Adrenal gland (tissue), 5 donors: ENCODE data around the gene MYO18B.

ENCODE experiments used
- POLR2A ChIP-seq, 2 donors: fragments of 450-650 bp; IDR thresholded peaks; one replicate each; pipeline ENCODE4 v1.6.1; 2017; ENCODE audit warnings: antibody characterized with exemption in 2 of 2, mild to moderate bottlenecking in 2 of 2, moderate library complexity in 1 of 2
- TF ChIP-seq, protein P1 (sequence below), 6 experiments: fragments of 450-650 bp in 4 of 6; fragments of 200-600 bp in 2 of 6; sonication (generic) in 1 of 6; IDR thresholded peaks; 1 replicate in 5 of 6; 2 replicates in 1 of 6; pipeline versions ENCODE4 v1.5.1 to v1.8.0; 2016 to 2021; ENCODE audit warnings: antibody characterized with exemption in 6 of 6, mild to moderate bottlenecking in 2 of 6, moderate library complexity in 1 of 6
- donor health status: DM: no; HTN: no; CAD: no.

DNA sequence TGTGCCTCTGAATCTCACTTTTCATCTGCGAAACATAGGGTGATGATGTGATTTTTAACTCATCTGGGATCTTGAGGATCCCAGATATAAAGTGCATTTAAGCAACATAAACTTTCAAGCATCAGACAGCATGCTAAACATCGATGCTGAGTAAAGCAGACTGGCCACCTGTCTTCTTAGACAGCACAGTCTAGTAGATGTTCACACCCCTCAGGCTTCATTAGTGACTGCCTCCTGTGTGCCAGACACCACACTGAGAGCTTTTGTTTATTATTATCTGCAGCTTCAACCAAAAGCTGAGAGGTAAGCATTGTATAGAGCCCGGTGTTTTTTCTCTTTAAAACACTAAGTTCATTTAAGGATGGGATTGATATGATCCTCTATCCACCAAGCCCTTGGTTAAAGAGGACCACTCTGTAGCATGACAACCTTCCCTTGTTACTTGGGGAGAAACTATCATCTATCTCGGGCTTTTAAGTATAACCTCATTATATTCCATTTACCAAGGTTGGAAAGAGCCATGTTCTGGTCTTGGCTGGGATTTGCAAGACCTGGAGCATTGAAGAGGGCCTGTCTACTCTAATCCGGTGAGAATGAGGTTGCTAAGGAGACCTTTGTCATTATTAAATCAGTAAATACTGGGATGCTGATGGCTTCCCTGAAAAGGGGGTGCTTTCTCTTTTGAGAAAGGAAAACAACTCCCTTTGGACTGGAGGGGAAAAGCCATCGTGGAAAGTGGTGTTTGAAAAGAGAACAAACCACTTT lies 313.0 kb downstream of the MYO18B start:
- TF ChIP-seq, protein P1, sequence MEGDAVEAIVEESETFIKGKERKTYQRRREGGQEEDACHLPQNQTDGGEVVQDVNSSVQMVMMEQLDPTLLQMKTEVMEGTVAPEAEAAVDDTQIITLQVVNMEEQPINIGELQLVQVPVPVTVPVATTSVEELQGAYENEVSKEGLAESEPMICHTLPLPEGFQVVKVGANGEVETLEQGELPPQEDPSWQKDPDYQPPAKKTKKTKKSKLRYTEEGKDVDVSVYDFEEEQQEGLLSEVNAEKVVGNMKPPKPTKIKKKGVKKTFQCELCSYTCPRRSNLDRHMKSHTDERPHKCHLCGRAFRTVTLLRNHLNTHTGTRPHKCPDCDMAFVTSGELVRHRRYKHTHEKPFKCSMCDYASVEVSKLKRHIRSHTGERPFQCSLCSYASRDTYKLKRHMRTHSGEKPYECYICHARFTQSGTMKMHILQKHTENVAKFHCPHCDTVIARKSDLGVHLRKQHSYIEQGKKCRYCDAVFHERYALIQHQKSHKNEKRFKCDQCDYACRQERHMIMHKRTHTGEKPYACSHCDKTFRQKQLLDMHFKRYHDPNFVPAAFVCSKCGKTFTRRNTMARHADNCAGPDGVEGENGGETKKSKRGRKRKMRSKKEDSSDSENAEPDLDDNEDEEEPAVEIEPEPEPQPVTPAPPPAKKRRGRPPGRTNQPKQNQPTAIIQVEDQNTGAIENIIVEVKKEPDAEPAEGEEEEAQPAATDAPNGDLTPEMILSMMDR (IDR thresholded peaks at IDR 0.05) = no peak
- no peak for TF ChIP-seq POLR2A (IDR thresholded peaks at IDR 0.05)
